A549 (cell line): ENCODE results near the gene CNTNAP2. TPM values are rescaled to one million over a fixed set of nuclear protein-coding genes. Genes with fewer than 3 reads are reported as not detected.

Source experiments
- ATAC-seq, 2 experiments: fragments of 200-7000 bp in 1 of 2; fragments of >200 bp in 1 of 2; cut with Nextera tagmentation in 1 of 2; cut with Tn5 transposase in 1 of 2; 3 replicates each; pipeline versions ENCODE4 v1.8.0 to v1.9.1; 2018 to 2020; ENCODE audit warnings: mild to moderate bottlenecking in 1 of 2, moderate library complexity in 1 of 2
- CTCF ChIA-PET: fragments of 300-600 bp; sonication (Branson Sonifier 250); formaldehyde crosslinking; extraction: SDS; loops from one replicate; lab custom pipeline; 2021; ENCODE audit warnings: antibody characterized with exemption, inconsistent platforms; lab: Yijun Ruan, JAX
- POLR2A ChIA-PET: fragments of 350-600 bp; formaldehyde crosslinking; extraction: SDS; loops from one replicate; lab custom pipeline; 2021; ENCODE audit warnings: antibody characterized with exemption, inconsistent platforms; lab: Yijun Ruan, JAX
- DNase-seq, 2 experiments: peaks; one replicate each; pipeline versions ENCODE4 v3.0.0 to v3.0.0-alpha.2; 2011 to 2016; ENCODE audit warnings: low read depth in 1 of 2, low spot score in 1 of 2
- FAIRE-seq: peaks from 2 replicates; lab custom pipeline; 2011; peaks lifted over from hg19 to GRCh38; lab: Jason Lieb, UNC
- H3K27ac ChIP-seq, 2 experiments: fragments of >200 bp; sonication (Bioruptor Twin); formaldehyde crosslinking; 3 replicates each; pipeline ENCODE4 v1.5.1; 2016 to 2017
- H3K4me1 ChIP-seq: fragments of >200 bp; sonication (Bioruptor Twin); formaldehyde crosslinking; 3 replicates; pipeline ENCODE4 v1.6.1; 2016
- H3K4me2 ChIP-seq: fragments of >200 bp; sonication (Bioruptor Twin); formaldehyde crosslinking; 3 replicates; pipeline ENCODE4 v1.6.1; 2016
- H3K4me3 ChIP-seq: fragments of >200 bp; sonication (Bioruptor Twin); formaldehyde crosslinking; 3 replicates; pipeline ENCODE4 v1.5.1; 2016
- H3K9me3 ChIP-seq: fragments of >200 bp; sonication (Bioruptor Twin); formaldehyde crosslinking; 3 replicates; pipeline ENCODE4 v1.6.1; 2016
- CBX2 ChIP-seq: fragments of 200-600 bp; sonication (generic); IDR thresholded peaks from 2 replicates; pipeline ENCODE4 v1.6.1; 2016; ENCODE audit warnings: low read depth, mild to moderate bottlenecking, borderline replicate concordance
- CBX8 ChIP-seq: fragments of 200-600 bp; sonication (generic); IDR thresholded peaks from 2 replicates; pipeline ENCODE4 v1.6.1; 2016
- FOSB ChIP-seq: fragments of 250-450 bp; sonication (Bioruptor Pico); IDR thresholded peaks from 2 replicates; pipeline ENCODE4 v1.5.0; 2020; ENCODE audit warnings: mild to moderate bottlenecking, moderate library complexity
- FOSL2 ChIP-seq, 2 experiments: fragments of 450-650 bp in 1 of 2; fragments of >200 bp in 1 of 2; sonication (Bioruptor Twin) in 1 of 2; formaldehyde crosslinking; IDR thresholded peaks; 2 replicates each; pipeline versions ENCODE4 v1.5.0 to v1.6.1; 2016 to 2020; ENCODE audit warnings: mild to moderate bottlenecking in 1 of 2, moderate library complexity in 1 of 2
- HOXA7 ChIP-seq: fragments of 250-450 bp; sonication (Bioruptor Pico); IDR thresholded peaks from 2 replicates; pipeline ENCODE4 v1.5.0; 2020; ENCODE audit warnings: mild to moderate bottlenecking, moderate library complexity
- HOXB5 ChIP-seq: fragments of 250-450 bp; sonication (Bioruptor Pico); IDR thresholded peaks from 2 replicates; pipeline ENCODE4 v1.5.0; 2020; ENCODE audit warnings: mild to moderate bottlenecking, moderate library complexity
- MAFK ChIP-seq: fragments of 450-650 bp; IDR thresholded peaks from 2 replicates; pipeline ENCODE4 v1.6.1; 2014; ENCODE audit not compliant: partially characterized antibody
- MAZ ChIP-seq: fragments of 150-350 bp; IDR thresholded peaks from 2 replicates; pipeline ENCODE4 v1.6.1; 2014; ENCODE audit warnings: antibody characterized with exemption, low read depth, low read length, borderline replicate concordance
- NFE2L2 ChIP-seq: fragments of 150-350 bp; conservative IDR thresholded peaks from 2 replicates; pipeline ENCODE4 v1.6.1; 2014; ENCODE audit warnings: low read length
- POLR2AphosphoS2 ChIP-seq: conservative IDR thresholded peaks from 2 replicates; pipeline ENCODE4 v1.6.1; 2012; ENCODE audit warnings: low read length, improper control_type of control experiment, inconsistent platforms
- RARB ChIP-seq: fragments of 250-450 bp; sonication (Bioruptor Pico); IDR thresholded peaks from 2 replicates; pipeline ENCODE4 v1.8.0; 2021; ENCODE audit warnings: mild to moderate bottlenecking, moderate library complexity
- RNF2 ChIP-seq: fragments of 200-600 bp; sonication (generic); IDR thresholded peaks from 2 replicates; pipeline ENCODE4 v1.6.1; 2016; ENCODE audit warnings: low read depth, mild to moderate bottlenecking, antibody characterized with exemption, moderate library complexity, borderline replicate concordance
- SMC3 ChIP-seq: fragments of >200 bp; sonication (Bioruptor Twin); formaldehyde crosslinking; IDR thresholded peaks from 3 replicates; pipeline ENCODE4 v1.6.1; 2018; ENCODE audit warnings: inconsistent platforms
- SREBF2 ChIP-seq: fragments of 450-650 bp; IDR thresholded peaks from 2 replicates; pipeline ENCODE4 v1.6.1; 2014; ENCODE audit warnings: mild to moderate bottlenecking, moderate library complexity
- TFCP2L1 ChIP-seq: fragments of 250-450 bp; sonication (Bioruptor Pico); IDR thresholded peaks from 2 replicates; pipeline ENCODE4 v1.5.0; 2021; ENCODE audit warnings: mild to moderate bottlenecking
- ZC3H11A ChIP-seq: fragments of 450-650 bp; IDR thresholded peaks from 2 replicates; pipeline ENCODE4 v1.6.1; 2014; ENCODE audit warnings: antibody characterized with exemption, mild to moderate bottlenecking
- ZFP36 ChIP-seq: fragments of 450-650 bp; IDR thresholded peaks from 2 replicates; pipeline ENCODE4 v1.6.1; 2014; ENCODE audit warnings: borderline replicate concordance; ENCODE audit not compliant: partially characterized antibody
- WGBS: methylation state at CpG from one replicate; pipeline ENCODE4 v1.1.6; 2017; ENCODE audit errors: missing lambda C conversion rate; 5-methylcytosine and 5-hydroxymethylcytosine counted together
- polyA plus RNA-seq, 4 experiments: library from polyadenylated mRNA; depleted of rRNA in 3 of 4; stranded (reverse); fragments of >200 nt; fragmentation: RNase III in 1 of 4; extraction: RNeasy Plus Mini Kit Qiagen cat#74134 plus additional on column Dnase treatment in 1 of 4; gene quantifications; 2 replicates in 3 of 4; 3 replicates in 1 of 4; pipeline ENCODE4 v1.2.3, GENCODE V29; 2011 to 2017
- TF ChIP-seq, protein P1 (sequence below): fragments of 450-650 bp; IDR thresholded peaks from 2 replicates; pipeline ENCODE4 v1.6.1; 2014; ENCODE audit warnings: antibody characterized with exemption
- TF ChIP-seq, protein P2 (sequence below): IDR thresholded peaks from 2 replicates; pipeline ENCODE4 v1.6.1; 2012
- TF ChIP-seq, protein P3 (sequence below): IDR thresholded peaks from 2 replicates; pipeline ENCODE4 v1.6.1; 2012
- TF ChIP-seq, protein P4 (sequence below): fragments of >200 bp; sonication (Bioruptor Twin); formaldehyde crosslinking; IDR thresholded peaks from 3 replicates; pipeline ENCODE4 v1.5.1; 2016

CNTNAP2 gene
- polyA plus RNA-seq, 2 of the 4 experiments (the other 2 are of a cell fraction): 0.05 to 0.13 TPM

DNA sequence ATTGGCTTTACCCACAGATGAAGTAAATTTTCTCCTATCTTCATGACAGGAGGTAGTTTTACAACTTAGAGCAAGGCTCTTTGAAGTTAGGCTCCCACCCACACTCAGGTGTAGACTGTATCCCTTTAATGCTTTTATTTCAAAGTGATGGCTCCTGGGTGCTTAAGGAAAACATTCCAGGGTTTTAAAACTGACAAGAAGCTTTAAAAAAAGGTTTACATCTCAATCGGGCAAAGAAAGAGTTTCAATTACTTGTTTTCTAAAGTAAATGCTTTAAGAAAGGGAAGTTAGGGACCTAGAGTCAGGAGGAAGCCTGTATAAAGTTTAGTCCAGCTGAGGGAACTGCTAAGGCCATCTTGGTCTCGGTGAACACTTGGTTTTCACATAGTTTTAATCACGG, 1320.1 kb downstream of the CNTNAP2 start:
- TF ChIP-seq ZC3H11A (no peak), RARB (CRISPR knock-in tag) (no peak), HOXA7 (no peak)
- CTCF ChIA-PET: no interaction called here
- no peak overlapping the region for H3K4me3 ChIP-seq
- FAIRE-seq: no peak
- ATAC-seq: no peak
- 36% methylated on average over 3 of the region's 3 CpGs for WGBS
- no peaks in the 10 kb centered on the region; the same call in 2 of the 3 replicates for H3K9me3 ChIP-seq
- DNase-seq: no peak
- H3K27ac ChIP-seq: no peak overlapping the region
- H3K4me1 ChIP-seq: no peaks in the 10 kb centered on the region
- POLR2A ChIA-PET: no interaction called here
- H3K4me2 ChIP-seq: no peak overlapping the region

DNA sequence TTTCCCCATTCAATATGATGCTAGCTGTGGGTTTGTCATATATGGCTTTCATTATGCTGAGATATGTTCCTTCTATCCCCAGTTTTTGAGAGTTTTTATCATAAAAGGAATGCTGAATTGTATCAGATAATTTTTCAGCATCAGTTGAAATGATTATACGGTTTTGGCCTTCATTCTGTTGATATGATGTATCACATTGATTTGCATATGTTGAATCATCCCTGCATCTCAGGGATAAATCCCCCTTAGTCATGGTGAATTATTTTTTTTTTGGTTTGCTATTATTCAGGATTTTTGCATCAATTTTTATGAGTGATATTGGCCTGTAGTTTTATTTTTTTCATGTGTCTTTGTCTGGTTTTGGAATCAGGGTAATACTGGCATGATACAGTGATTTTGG, 1321.6 kb downstream of the CNTNAP2 start:
- Histone ChIP-seq H3K4me1 (no peaks in the 10 kb centered on the region), H3K27ac (no peak overlapping the region), H3K9me3 (peaks cover 3% of the 10 kb centered on the region; the same call in 2 of the 3 replicates), H3K4me2 (no peak overlapping the region), H3K4me3 (no peak overlapping the region)
- TF ChIP-seq HOXA7: no peak
- TF ChIP-seq NFE2L2: 0 out of 2 replicates have a peak, but pooled peaks have one; percentile 5
- ATAC-seq (no peak), FAIRE-seq (no peak), DNase-seq (no peak)
- ChIA-PET POLR2A (no interaction called here), CTCF (no interaction called here)
- WGBS: 16% methylated on average over 1 of the region's 1 CpG

DNA sequence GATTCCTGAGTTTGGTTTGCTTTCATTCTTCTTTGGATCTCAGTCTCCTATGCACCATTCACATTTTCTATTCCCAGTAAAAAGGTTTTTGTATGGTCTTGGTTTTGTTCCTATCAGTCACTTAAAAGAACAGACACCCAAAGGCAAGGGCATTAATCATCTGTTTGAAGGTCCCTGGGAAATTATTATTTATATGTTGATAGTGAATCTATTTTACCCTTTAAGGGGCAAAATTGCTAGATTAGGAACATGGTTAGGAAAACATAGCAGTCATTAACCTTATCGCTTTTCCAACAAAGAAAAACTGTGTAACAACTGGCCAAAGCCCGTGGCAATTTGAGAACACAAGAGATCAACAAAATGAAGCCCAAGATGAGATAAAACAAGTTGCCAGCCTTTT, 1327.3 kb downstream of the CNTNAP2 start:
- WGBS: 30% methylated on average over 2 of the region's 2 CpGs
- ChIA-PET POLR2A (no interaction called here), CTCF (no interaction called here)
- TF ChIP-seq, protein P1, sequence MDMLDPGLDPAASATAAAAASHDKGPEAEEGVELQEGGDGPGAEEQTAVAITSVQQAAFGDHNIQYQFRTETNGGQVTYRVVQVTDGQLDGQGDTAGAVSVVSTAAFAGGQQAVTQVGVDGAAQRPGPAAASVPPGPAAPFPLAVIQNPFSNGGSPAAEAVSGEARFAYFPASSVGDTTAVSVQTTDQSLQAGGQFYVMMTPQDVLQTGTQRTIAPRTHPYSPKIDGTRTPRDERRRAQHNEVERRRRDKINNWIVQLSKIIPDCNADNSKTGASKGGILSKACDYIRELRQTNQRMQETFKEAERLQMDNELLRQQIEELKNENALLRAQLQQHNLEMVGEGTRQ: no peak
- Histone ChIP-seq H3K4me2 (no peak overlapping the region), H3K4me3 (no peak overlapping the region), H3K9me3 (peaks cover 3% of the 10 kb centered on the region; the same call in 2 of the 3 replicates), H3K4me1 (no peaks in the 10 kb centered on the region), H3K27ac (no peak overlapping the region)
- FAIRE-seq: no peak
- ATAC-seq: no peak
- DNase-seq: no peak

DNA sequence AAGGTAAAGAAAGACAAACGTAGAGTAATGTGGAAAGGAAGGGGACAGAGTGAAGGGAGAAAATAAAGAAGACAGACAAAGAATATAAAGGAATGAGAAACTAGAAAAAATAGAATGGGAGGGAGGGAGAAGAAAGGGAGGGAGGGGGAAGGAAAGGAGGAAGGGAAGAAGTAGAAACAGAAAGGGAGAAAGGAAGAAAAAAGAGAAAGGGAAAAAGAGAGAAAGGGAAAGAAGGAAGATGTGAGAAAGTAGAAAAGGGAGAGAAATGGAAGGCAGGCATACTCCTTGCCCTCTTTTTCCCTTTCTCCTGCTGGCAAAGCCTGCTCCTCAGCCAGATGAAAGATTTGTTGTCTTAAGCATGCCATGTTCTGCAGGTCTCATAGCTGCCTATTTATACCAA, 1336.2 kb downstream of the CNTNAP2 start:
- H3K9me3 ChIP-seq: no peaks in the 10 kb centered on the region
- H3K4me3 ChIP-seq: no peak overlapping the region
- FAIRE-seq (no peak), DNase-seq (no peak), ATAC-seq (no peak)
- POLR2A ChIA-PET: no interaction called here
- 16% methylated on average over 1 of the region's 1 CpG for WGBS
- TF ChIP-seq FOSB (CRISPR knock-in tag) (no peak), MAZ (no peak), ZFP36 (no peak), FOSL2 (IDR thresholded peaks at IDR 0.05) (no peak), FOSL2 (CRISPR knock-in tag; IDR thresholded peaks at IDR 0.05) (no peak), SREBF2 (no peak), CBX8 (no peak), MAFK (no peak), HOXB5 (CRISPR knock-in tag) (no peak), SMC3 (no peak), RNF2 (no peak), TFCP2L1 (CRISPR knock-in tag) (no peak), CBX2 (no peak), POLR2AphosphoS2 (no peak)
- TF ChIP-seq, protein P2, sequence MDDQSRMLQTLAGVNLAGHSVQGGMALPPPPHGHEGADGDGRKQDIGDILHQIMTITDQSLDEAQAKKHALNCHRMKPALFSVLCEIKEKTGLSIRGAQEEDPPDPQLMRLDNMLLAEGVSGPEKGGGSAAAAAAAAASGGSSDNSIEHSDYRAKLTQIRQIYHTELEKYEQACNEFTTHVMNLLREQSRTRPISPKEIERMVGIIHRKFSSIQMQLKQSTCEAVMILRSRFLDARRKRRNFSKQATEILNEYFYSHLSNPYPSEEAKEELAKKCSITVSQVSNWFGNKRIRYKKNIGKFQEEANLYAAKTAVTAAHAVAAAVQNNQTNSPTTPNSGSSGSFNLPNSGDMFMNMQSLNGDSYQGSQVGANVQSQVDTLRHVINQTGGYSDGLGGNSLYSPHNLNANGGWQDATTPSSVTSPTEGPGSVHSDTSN: no peak
- TF ChIP-seq, protein P3, sequence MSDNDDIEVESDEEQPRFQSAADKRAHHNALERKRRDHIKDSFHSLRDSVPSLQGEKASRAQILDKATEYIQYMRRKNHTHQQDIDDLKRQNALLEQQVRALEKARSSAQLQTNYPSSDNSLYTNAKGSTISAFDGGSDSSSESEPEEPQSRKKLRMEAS: no peak
- TF ChIP-seq, protein P4, sequence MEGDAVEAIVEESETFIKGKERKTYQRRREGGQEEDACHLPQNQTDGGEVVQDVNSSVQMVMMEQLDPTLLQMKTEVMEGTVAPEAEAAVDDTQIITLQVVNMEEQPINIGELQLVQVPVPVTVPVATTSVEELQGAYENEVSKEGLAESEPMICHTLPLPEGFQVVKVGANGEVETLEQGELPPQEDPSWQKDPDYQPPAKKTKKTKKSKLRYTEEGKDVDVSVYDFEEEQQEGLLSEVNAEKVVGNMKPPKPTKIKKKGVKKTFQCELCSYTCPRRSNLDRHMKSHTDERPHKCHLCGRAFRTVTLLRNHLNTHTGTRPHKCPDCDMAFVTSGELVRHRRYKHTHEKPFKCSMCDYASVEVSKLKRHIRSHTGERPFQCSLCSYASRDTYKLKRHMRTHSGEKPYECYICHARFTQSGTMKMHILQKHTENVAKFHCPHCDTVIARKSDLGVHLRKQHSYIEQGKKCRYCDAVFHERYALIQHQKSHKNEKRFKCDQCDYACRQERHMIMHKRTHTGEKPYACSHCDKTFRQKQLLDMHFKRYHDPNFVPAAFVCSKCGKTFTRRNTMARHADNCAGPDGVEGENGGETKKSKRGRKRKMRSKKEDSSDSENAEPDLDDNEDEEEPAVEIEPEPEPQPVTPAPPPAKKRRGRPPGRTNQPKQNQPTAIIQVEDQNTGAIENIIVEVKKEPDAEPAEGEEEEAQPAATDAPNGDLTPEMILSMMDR: no peak
- H3K27ac ChIP-seq: no peak overlapping the region
- no peaks in the 10 kb centered on the region for H3K4me1 ChIP-seq
- CTCF ChIA-PET: no interaction called here
- no peak overlapping the region for H3K4me2 ChIP-seq
